BLaER1 treated with 17β-estradiol and CSF1 and Interleukin-3, amounts not matched to agents 10 nM and 100 nM (cell line): ENCODE measurements around the gene CYP2W1.

Experiments
- H3K27ac ChIP-seq, 11 experiments: shearing (Covaris generic); formaldehyde crosslinking; 2 replicates each; pipeline ENCODE4 v1.8.1; 2022
- H3K27me3 ChIP-seq, 11 experiments: shearing (Covaris generic); formaldehyde crosslinking; 2 replicates each; pipeline ENCODE4 v1.8.1; 2022
- H3K36me3 ChIP-seq, 11 experiments: shearing (Covaris generic); formaldehyde crosslinking; 2 replicates each; pipeline ENCODE4 v1.8.1; 2022
- H3K4me1 ChIP-seq, 10 experiments: shearing (Covaris generic); formaldehyde crosslinking; 2 replicates each; pipeline ENCODE4 v1.8.1; 2022
- H3K4me2 ChIP-seq, 11 experiments: shearing (Covaris generic); formaldehyde crosslinking; 2 replicates each; pipeline ENCODE4 v1.8.1; 2022
- H3K4me3 ChIP-seq, 10 experiments: shearing (Covaris generic); formaldehyde crosslinking; 2 replicates each; pipeline ENCODE4 v1.8.1; 2022
- H3K9ac ChIP-seq, 11 experiments: shearing (Covaris generic); formaldehyde crosslinking; 2 replicates each; pipeline ENCODE4 v1.8.1; 2022
- H3K9me3 ChIP-seq, 11 experiments: shearing (Covaris generic); formaldehyde crosslinking; replicated peaks in 1 of 11; 2 replicates each; pipeline ENCODE4 v1.8.1; 2022
- H4K20me1 ChIP-seq, 11 experiments: shearing (Covaris generic); formaldehyde crosslinking; 2 replicates each; pipeline ENCODE4 v1.8.1; 2022
- Cebpa-rat ChIP-seq, 11 experiments: shearing (Covaris generic); IDR thresholded peaks; 2 replicates each; pipeline ENCODE4 v1.8.1; 2022

Gene CYP2W1

DNA sequence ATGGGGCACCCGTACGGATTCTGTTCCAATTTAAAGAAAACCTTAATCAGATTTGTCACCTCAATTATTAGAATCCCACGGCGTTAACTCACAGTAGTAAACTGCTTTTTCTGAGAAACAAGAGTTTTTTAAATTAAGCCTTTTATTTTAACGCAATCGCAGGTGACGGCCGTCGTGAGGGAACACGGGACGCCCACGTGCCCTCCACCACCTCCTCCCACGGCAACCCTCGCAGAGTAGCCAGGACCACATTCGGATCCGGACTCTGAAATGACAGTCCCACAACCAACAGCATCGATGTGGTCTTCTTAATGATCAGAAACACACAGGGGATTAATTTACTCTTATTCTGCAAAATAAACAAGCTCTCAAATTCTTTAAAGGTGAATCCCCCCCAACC is 39.4 kb downstream of the CYP2W1 start:
- Histone ChIP-seq H3K27me3 (peaks cover 3 to 30% (median 7%) of the 10 kb centered on the region in 11 experiments; a peak in 13 of 22 replicates), H3K9ac (peak overlapping the region in 5 of 11 experiments; percentile 14 to 83 (median 81); a peak in 7 of 22 replicates), H3K4me3 (no peak overlapping the region; a peak in 1 of 20 replicates), H3K4me1 (peaks cover 49 to 92% (median 72%) of the 10 kb centered on the region in 10 experiments), H3K27ac (peak overlapping the region in 6 of 11 experiments; percentile 60 to 91 (median 84); a peak in 10 of 22 replicates), H3K36me3 (peaks cover 5 to 44% (median 30%) of the 10 kb centered on the region in 11 experiments; a peak in 20 of 22 replicates), H4K20me1 (peaks cover 40 to 97% (median 60%) of the 10 kb centered on the region in 11 experiments; a peak in 21 of 22 replicates), H3K9me3 (peaks cover 9 to 25% (median 18%) of the 10 kb centered on the region in 11 experiments), H3K4me2 (peak overlapping the region; percentile 86 to 100 (median 99); a peak in 21 of 22 replicates)
- TF ChIP-seq Cebpa-rat (IDR thresholded peaks at IDR 0.05) = no peak

DNA sequence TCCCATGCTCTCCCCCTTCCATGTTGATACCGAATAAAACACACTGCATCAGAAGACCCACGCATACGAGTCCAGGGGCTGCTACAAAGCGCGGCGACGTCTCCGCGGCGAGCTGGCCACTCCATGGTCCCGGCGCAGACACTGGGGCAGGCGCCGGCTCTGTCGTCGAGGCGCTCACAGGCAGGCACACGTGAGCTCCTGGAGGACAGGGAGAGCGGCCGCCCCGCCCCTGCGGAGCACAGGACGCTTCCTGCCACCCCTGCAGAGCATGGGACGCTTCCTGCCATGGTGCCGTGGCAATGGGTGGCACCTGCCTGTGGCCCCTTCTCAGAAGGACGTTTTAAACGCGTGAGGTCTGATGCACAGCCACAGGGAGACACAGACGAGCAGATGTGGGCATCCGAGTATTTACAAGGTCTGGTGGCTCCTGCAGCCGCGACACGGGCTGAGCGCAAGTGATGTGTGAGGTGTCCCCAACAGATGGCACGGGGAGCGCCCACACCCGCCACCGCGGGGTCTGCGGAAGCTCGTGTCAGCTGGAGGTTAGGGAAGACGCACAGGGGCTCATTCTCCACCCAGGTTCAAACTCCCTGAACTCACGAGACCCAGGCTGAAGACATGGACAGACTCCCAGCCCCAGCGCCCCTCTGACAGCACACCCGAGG is 40.0 kb downstream of the CYP2W1 start:
- Histone ChIP-seq H3K27me3 (peaks cover 9 to 35% (median 13%) of the 10 kb centered on the region in 11 experiments; a peak in 18 of 22 replicates), H4K20me1 (peaks cover 46 to 97% (median 65%) of the 10 kb centered on the region in 11 experiments; a peak in 21 of 22 replicates), H3K27ac (peak overlapping the region in 7 of 11 experiments; percentile 29 to 91 (median 79); a peak in 13 of 22 replicates), H3K9me3 (peaks cover 9 to 25% (median 18%) of the 10 kb centered on the region in 11 experiments), H3K36me3 (peaks cover 5 to 39% (median 26%) of the 10 kb centered on the region in 11 experiments; a peak in 20 of 22 replicates), H3K9ac (peak overlapping the region in 7 of 11 experiments; percentile 32 to 83 (median 80); a peak in 11 of 22 replicates), H3K4me1 (peaks cover 54 to 94% (median 75%) of the 10 kb centered on the region in 10 experiments), H3K4me2 (peak overlapping the region; percentile 86 to 100 (median 99)), H3K4me3 (peak overlapping the region in 3 of 10 experiments; percentile 6 to 45 (median 14); a peak in 1 of 20 replicates)
- no peak for TF ChIP-seq Cebpa-rat (IDR thresholded peaks at IDR 0.05)

DNA sequence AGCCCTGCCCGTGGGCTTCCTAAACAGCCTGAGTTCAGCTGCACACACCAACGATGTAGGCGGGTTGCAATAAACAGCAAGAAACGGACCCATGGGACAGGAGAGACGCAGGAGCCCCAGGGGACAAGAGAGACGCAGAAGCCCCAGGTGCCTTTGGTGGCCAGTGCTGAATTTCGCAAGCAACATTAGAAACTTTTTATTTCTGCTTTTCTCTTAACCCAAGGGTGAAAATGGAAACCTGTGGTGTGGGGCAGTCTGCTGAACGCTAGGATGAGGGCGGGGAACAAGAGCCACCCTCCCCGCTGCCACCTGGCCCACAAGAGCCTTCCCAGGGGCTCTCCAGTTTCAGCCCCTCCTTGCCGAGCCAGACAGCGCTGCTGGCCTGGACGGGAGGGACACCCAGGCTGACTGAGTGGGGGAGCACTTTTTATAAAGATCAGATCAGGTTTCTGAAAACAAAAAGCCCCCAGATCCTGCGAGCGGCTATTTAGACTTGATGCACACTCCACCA is 41.4 kb downstream of the CYP2W1 start:
- peaks cover 62 to 96% (median 85%) of the 10 kb centered on the region in 10 experiments for H3K4me1 ChIP-seq
- H4K20me1 ChIP-seq = peaks cover 47 to 89% (median 66%) of the 10 kb centered on the region in 11 experiments; a peak in 21 of 22 replicates
- peaks cover 9 to 25% (median 18%) of the 10 kb centered on the region in 11 experiments for H3K9me3 ChIP-seq
- H3K36me3 ChIP-seq = peaks cover 5 to 27% (median 22%) of the 10 kb centered on the region in 11 experiments; a peak in 20 of 22 replicates
- H3K4me2 ChIP-seq = peak overlapping the region; percentile 86 to 100 (median 99)
- peak in 9 of 11 experiments; percentile 22 to 95 (median 69); a peak in 13 of 22 replicates for TF ChIP-seq Cebpa-rat (IDR thresholded peaks at IDR 0.05)
- H3K27me3 ChIP-seq = peaks cover 12 to 35% (median 17%) of the 10 kb centered on the region in 11 experiments; a peak in 18 of 22 replicates
- peak overlapping the region in 6 of 10 experiments; percentile 3 to 45 (median 27); a peak in 6 of 20 replicates for H3K4me3 ChIP-seq
- H3K9ac ChIP-seq = peak overlapping the region in 8 of 11 experiments; percentile 14 to 83 (median 70); a peak in 15 of 22 replicates
- peak overlapping the region in 7 of 11 experiments; percentile 29 to 91 (median 79); a peak in 13 of 22 replicates for H3K27ac ChIP-seq

DNA sequence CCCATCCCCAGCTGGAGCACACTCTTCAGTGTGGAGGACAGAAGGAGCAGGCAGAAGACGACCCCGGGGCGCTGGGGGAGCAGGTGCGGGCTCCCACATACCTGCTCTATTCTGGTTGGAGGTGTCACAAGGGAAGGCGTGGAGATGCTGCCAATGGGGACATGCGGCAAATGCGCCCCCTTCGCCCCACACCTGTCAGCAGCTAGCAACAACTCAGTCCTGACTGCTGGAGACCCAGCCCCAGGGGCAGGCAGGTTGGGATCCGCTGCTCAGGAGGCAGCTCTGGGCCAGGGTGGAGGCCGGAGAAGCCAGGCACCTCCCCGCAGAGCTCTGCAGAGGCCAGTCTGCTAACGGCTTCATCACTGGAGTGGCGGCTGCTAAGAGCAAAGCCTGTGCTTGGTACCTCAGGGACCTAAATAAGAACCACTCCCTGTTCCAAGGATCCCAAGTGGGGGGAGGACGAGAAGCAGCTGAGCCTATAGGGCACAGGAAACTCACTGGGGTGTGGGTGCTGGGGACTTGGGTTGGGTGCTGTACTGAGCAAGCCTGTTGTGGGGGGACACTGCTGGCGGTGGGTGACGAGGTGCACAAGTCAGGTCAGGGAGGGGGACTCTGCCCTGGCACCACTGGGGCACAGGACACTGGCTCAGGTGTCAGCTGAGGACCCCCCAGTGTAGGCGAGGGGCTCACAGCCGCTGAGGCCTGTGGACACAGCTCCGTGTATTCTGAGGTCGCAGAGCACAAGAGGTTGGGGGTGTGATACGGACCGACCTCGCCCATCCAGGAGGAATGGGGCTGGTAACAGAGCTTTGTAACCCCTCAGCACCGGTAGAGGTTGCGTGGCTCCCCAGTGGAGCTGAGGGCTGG is 42.1 kb downstream of the CYP2W1 start:
- peaks cover 9 to 21% (median 17%) of the 10 kb centered on the region in 11 experiments for H3K9me3 ChIP-seq
- no peak for TF ChIP-seq Cebpa-rat (IDR thresholded peaks at IDR 0.05)
- peak overlapping the region in 9 of 11 experiments; percentile 14 to 83 (median 44); a peak in 14 of 22 replicates for H3K9ac ChIP-seq
- H3K4me3 ChIP-seq = peak overlapping the region in 5 of 10 experiments; percentile 3 to 41 (median 32); a peak in 5 of 20 replicates
- peak overlapping the region in 6 of 11 experiments; percentile 40 to 91 (median 84); a peak in 13 of 22 replicates for H3K27ac ChIP-seq
- H4K20me1 ChIP-seq = peaks cover 44 to 89% (median 62%) of the 10 kb centered on the region in 11 experiments; a peak in 21 of 22 replicates
- H3K4me2 ChIP-seq = peak overlapping the region; percentile 86 to 100 (median 99)
- H3K36me3 ChIP-seq = peaks cover 5 to 21% (median 17%) of the 10 kb centered on the region in 11 experiments; a peak in 20 of 22 replicates
- peaks cover 12 to 35% (median 17%) of the 10 kb centered on the region in 11 experiments; a peak in 18 of 22 replicates for H3K27me3 ChIP-seq
- H3K4me1 ChIP-seq = peaks cover 69 to 98% (median 92%) of the 10 kb centered on the region in 10 experiments

DNA sequence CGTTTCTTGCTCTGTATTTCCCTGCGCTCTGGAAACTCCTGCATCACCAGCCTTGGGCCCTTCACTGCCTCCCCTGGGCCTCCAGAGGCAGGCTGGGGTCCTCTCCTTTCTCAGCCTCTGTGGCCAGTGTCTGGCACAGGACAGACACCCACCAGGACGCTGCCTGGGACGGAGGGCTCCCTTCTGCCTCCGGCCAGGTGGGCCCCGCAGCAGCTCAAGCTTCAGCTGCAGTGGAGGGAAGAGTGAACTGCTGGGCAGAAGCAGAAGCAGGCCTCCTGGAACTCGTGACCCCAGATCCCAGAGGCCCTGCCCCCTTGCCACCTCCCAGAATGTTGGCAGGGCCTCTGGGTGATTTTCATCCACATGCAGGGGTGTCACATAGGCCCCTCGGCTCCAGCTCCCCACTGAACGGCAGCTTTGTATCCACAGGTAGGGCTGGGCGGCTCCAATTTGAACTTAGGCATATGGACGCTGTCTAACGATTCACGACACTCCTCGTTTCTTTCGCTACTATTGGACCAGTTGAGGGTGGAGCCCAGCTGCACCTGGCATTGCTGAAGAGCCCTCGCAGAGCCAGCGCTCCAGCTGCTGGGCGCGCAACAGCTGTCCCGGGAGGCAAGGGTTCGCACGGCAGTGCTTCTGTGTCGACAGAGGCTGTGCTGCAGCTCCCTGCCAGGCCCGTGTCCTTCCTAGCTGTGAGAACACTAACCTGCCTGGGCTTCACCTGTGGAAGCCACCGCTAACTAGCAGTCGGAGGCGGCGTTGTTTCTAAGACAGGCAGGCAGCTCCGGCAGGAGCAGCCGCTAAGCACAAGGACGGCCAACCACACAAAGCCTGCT is 43.0 kb downstream of the CYP2W1 start:
- Histone ChIP-seq H3K4me3 (peak overlapping the region in 4 of 10 experiments; percentile 19 to 68 (median 64); a peak in 4 of 20 replicates), H3K4me1 (peaks cover 73 to 100% (median 96%) of the 10 kb centered on the region in 10 experiments), H4K20me1 (peaks cover 44 to 88% (median 62%) of the 10 kb centered on the region in 11 experiments; a peak in 21 of 22 replicates), H3K27me3 (peaks cover 12 to 35% (median 17%) of the 10 kb centered on the region in 11 experiments; a peak in 18 of 22 replicates), H3K36me3 (peaks cover 0 to 13% (median 10%) of the 10 kb centered on the region in 11 experiments; a peak in 20 of 22 replicates), H3K9ac (peak overlapping the region in 8 of 11 experiments; percentile 20 to 83 (median 62); a peak in 11 of 22 replicates), H3K9me3 (peaks cover 5 to 12% (median 9%) of the 10 kb centered on the region in 11 experiments), H3K27ac (peak overlapping the region in 6 of 11 experiments; percentile 40 to 91 (median 84); a peak in 12 of 22 replicates), H3K4me2 (peak overlapping the region; percentile 86 to 100 (median 99))
- no peak for TF ChIP-seq Cebpa-rat (IDR thresholded peaks at IDR 0.05)

DNA sequence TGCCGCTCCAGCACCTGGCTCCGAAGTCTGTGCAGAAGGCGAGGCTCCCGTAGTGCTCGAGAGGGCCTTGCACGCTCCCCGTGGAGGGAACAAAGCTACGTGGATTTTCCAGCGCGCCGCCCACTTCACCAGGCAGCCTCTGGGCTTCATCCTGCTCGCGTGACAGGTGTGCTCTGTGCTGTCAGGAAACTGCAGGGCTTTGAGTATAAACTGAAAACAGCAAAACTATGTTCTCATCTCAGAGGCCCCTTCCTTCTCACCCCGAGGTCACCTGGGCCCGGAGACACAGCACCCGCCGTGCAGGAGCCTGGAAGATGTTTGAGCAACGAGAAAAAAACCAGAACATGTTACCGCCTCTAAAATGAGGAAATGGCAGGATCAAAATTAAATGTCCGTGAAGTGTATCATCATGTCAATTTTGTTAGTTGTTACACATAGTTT is 43.8 kb downstream of the CYP2W1 start:
- Histone ChIP-seq H3K9me3 (peaks cover 0 to 4% (median 1%) of the 10 kb centered on the region in 11 experiments; a peak in 14 of 22 replicates), H3K27me3 (peaks cover 12 to 35% (median 17%) of the 10 kb centered on the region in 11 experiments; a peak in 18 of 22 replicates), H3K4me1 (peaks cover 73 to 94% (median 90%) of the 10 kb centered on the region in 10 experiments), H3K4me2 (peak overlapping the region; percentile 86 to 100 (median 99)), H3K9ac (peak overlapping the region in 8 of 11 experiments; percentile 66 to 83 (median 80); a peak in 14 of 22 replicates), H3K36me3 (peaks cover 0 to 5% (median 2%) of the 10 kb centered on the region in 11 experiments; a peak in 8 of 22 replicates), H4K20me1 (peaks cover 42 to 81% (median 62%) of the 10 kb centered on the region in 11 experiments; a peak in 21 of 22 replicates), H3K4me3 (peak overlapping the region in 7 of 10 experiments; percentile 19 to 72 (median 67); a peak in 8 of 20 replicates), H3K27ac (peak overlapping the region in 5 of 11 experiments; percentile 68 to 91 (median 88); a peak in 8 of 22 replicates)
- no peak for TF ChIP-seq Cebpa-rat (IDR thresholded peaks at IDR 0.05)
